ENCODE data around the gene CYP2R1.

CYP2R1 gene, protein sequence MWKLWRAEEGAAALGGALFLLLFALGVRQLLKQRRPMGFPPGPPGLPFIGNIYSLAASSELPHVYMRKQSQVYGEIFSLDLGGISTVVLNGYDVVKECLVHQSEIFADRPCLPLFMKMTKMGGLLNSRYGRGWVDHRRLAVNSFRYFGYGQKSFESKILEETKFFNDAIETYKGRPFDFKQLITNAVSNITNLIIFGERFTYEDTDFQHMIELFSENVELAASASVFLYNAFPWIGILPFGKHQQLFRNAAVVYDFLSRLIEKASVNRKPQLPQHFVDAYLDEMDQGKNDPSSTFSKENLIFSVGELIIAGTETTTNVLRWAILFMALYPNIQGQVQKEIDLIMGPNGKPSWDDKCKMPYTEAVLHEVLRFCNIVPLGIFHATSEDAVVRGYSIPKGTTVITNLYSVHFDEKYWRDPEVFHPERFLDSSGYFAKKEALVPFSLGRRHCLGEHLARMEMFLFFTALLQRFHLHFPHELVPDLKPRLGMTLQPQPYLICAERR

DNA sequence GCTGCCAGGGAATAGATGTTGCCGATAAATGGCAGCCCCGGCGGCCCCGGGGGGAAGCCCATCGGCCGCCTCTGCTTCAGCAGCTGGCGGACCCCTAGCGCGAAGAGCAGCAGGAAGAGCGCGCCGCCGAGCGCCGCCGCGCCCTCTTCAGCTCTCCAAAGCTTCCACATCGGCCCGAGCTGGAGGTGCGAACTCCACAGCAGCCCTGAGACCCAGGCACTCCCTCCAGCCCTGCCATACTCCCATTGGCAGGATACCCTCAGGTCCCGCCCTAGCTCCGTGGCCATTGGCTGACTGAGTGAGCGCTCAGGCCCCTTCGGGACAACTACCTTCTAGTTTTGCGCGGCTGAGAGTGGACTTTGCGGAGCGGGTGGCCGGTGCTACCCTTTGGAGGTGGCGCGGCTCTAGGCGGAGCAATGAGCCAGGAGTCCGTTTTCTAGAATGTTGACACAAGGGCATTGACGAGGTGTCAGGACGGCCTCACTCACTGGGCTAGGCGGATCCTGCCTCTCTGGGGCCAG lies at the start of gene CYP2R1:
Gene CYP2R1, minus strand, starts transcription at position 196 of the 521 bp plus-strand sequence. Its CDS starts 26 bp downstream, at position 170.
- Mint-ChIP-seq H3K4me3 (peak within 1 kb of the TSS; percentile 98), H3K9me3 (no peaks in the 10 kb centered on the region), H3K27ac (peak within 1 kb of the TSS; percentile 90), H3K27me3 (no peaks in the 10 kb centered on the region), H3K4me1 (peaks cover 17% of the 10 kb centered on the region), H3K36me3 (no peaks in the 10 kb centered on the region)
- DNase-seq (ENCODE audit: low spot score in 2 of 2) (peak; percentile 83 to 86), ATAC-seq (ENCODE audit: low read depth) (peak; percentile 82)

DNA sequence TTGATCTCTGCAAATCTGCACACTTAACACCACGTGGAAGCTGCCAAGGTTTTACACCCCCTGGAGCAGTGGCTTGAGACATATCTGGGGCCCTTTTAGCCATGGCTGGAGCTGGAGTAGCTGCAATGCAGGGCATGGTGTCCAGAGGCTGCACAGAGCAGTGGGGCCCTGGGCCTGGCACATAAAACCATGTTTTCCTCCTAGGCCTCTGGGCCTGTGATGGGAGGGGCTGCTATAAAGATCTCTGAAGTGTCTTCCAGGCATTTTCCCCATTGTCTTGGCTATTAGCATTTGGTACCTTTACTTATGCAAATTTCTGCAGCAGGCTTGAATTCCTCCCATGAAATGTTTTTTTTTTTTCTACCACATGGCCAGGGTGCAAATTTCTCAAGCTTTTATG lies 46.9 kb upstream of the CYP2R1 start:
- ATAC-seq (ENCODE audit: low read depth) (no peak), DNase-seq (ENCODE audit: low spot score in 2 of 2) (no peak)
- peaks cover 5% of the 10 kb centered on the region for H3K27me3 Mint-ChIP-seq
- H3K4me1 Mint-ChIP-seq, result no peaks in the 10 kb centered on the region
- no peak overlapping the region for H3K27ac Mint-ChIP-seq
- H3K4me3 Mint-ChIP-seq, result no peak overlapping the region
- peaks cover 4% of the 10 kb centered on the region for H3K9me3 Mint-ChIP-seq
- no peaks in the 10 kb centered on the region for H3K36me3 Mint-ChIP-seq

DNA sequence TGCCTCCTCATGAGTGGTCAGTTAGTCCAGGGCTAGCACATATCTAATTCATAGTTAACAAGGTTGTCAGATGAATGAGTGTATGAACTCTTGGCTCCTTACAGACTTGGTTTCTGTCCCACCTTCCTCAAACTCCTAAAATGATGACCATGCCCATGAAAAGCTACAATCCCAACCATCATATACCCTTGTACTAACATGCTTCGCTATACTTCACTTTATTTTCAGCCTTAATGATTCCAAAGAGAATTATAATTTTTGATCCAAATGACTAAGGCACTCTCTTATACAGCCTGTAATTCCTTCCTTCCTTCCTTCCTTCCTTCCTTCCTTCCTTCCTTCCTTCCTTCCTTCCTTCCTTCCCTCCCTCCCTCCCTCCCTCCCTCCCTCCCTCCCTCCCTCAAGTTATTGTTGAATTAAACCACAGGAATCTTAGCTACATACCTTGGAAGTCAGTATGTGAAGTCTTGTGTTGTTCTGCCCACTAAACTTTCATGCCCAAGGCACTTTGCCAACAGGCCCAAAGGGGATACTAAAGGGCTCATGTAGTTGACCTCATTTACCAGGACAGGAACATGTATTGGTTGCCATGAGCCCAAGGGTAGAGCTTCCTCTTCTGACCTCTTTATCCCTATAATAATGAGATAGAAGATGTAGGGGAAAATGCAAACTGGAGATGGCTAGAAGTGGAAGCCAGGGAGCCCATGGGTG lies 42.8 kb upstream of the CYP2R1 start:
- Mint-ChIP-seq H3K4me1 (no peaks in the 10 kb centered on the region), H3K36me3 (no peaks in the 10 kb centered on the region), H3K27me3 (peaks cover 9% of the 10 kb centered on the region), H3K4me3 (no peak overlapping the region), H3K27ac (no peak overlapping the region), H3K9me3 (peaks cover 2% of the 10 kb centered on the region)
- DNase-seq (ENCODE audit: low spot score in 2 of 2), result no peak
- ATAC-seq (ENCODE audit: low read depth), result no peak

DNA sequence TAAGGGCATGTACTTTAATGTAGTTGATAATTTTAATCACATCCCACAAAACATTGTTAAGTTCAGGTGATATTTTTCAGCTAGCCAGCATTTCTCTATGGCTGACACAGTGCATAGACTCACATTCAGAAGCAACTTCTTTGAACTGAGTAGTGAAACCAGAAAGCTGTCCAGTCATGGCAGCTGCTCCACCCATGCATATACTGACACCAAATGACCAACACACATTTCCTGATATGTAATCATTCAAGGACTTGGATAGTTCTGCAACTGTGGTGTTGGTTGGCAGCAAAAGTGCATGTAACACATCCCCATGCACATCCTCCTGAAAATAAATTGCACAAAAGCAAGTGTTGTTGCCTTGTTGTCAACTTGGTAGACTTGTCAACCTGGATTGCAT lies 40.4 kb upstream of the CYP2R1 start:
- no peak for ATAC-seq (ENCODE audit: low read depth)
- no peak overlapping the region for H3K4me3 Mint-ChIP-seq
- H3K27me3 Mint-ChIP-seq, result peaks cover 11% of the 10 kb centered on the region
- H3K27ac Mint-ChIP-seq, result no peak overlapping the region
- H3K4me1 Mint-ChIP-seq, result no peaks in the 10 kb centered on the region
- no peak for DNase-seq (ENCODE audit: low spot score in 2 of 2)
- H3K36me3 Mint-ChIP-seq, result no peaks in the 10 kb centered on the region
- H3K9me3 Mint-ChIP-seq, result peaks cover 6% of the 10 kb centered on the region

DNA sequence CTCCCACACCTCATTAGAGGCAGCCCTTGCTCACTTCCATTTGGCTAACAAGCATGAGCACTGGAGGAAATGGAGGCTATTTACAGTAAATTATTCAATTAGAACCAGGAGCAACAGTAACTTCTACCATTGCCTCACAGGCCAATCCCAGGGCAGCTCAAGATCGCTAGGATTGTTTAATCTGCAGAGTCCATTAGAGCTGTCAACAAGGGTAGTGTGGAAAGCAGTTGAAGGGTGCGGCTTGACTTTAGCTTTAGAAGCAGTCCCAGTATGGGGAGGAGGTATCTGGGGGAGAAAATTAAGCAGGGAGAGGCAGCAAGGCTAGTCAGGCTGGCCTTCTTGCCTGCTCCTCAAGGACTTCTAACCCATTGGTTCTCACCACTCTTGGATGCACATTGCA lies 38.3 kb upstream of the CYP2R1 start:
- Mint-ChIP-seq H3K4me3 (no peak overlapping the region), H3K36me3 (no peaks in the 10 kb centered on the region), H3K4me1 (no peaks in the 10 kb centered on the region), H3K27me3 (peaks cover 12% of the 10 kb centered on the region), H3K27ac (no peak overlapping the region), H3K9me3 (peaks cover 6% of the 10 kb centered on the region)
- no peak for ATAC-seq (ENCODE audit: low read depth)
- DNase-seq (ENCODE audit: low spot score in 2 of 2), result no peak

DNA sequence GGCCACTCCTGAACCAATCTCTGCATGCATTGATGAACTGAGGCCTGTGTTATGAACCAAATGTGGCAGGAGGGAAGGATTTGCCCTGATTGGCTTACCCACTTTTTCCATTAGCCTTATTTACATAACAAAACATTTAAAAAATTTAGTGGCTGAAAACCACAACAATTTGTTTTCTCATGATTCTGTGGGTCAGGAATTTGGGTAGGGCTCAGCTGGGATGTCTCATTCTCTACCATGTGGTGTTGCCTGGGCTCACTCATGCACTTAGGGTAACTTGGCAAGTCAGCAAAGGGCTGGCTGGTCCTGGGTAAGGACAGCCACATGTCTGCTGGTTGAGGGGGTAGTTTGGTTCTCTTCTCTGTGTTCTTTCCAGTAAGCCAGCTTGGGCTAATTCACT lies 35.1 kb upstream of the CYP2R1 start:
- H3K27me3 Mint-ChIP-seq, result peaks cover 14% of the 10 kb centered on the region
- no peaks in the 10 kb centered on the region for H3K4me1 Mint-ChIP-seq
- peaks cover 6% of the 10 kb centered on the region for H3K9me3 Mint-ChIP-seq
- DNase-seq (ENCODE audit: low spot score in 2 of 2), result no peak
- no peak overlapping the region for H3K27ac Mint-ChIP-seq
- no peaks in the 10 kb centered on the region for H3K36me3 Mint-ChIP-seq
- no peak overlapping the region for H3K4me3 Mint-ChIP-seq
- no peak for ATAC-seq (ENCODE audit: low read depth)

DNA sequence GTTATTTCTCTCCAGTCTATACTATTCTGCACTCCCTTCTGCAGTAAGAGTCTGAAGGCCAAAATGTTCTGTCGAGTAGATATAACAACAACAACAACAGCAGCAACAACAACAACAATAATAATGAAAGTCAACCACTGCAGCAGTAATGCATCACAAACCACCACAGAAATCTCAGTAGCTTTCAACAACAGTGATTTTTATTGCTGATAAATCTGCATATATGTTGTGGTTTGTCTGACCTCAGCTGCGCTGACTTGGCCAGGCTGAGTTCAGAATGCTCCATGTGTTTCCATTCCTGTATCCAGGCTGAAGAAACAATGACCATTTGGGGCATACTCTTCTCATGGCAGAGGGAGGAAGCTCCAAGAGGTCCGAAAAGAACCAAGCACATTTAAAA lies 32.3 kb upstream of the CYP2R1 start:
- H3K9me3 Mint-ChIP-seq, result peaks cover 6% of the 10 kb centered on the region
- no peak overlapping the region for H3K4me3 Mint-ChIP-seq
- no peak overlapping the region for H3K27ac Mint-ChIP-seq
- peaks cover 13% of the 10 kb centered on the region for H3K27me3 Mint-ChIP-seq
- no peaks in the 10 kb centered on the region for H3K4me1 Mint-ChIP-seq
- H3K36me3 Mint-ChIP-seq, result no peaks in the 10 kb centered on the region
- DNase-seq (ENCODE audit: low spot score in 2 of 2) (no peak), ATAC-seq (ENCODE audit: low read depth) (no peak)

DNA sequence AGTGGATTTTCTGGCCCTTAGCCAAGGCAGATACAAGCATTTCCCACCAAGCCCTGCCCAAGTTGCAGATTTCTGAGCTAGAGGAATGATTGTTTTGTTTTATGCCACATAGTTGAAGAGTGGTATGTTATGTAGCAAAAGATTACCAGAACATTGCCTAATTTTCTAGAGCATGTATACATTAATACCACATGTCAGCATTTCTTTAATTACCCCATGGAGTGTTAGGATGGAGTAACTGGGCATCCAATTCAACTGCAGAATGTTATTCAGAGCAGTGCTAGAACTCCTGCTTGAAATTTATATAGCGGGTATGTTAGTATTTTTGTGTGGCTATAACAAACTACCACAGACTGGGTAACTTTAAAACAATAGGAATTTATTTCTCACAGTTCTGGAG lies 24.4 kb upstream of the CYP2R1 start:
- H3K9me3 Mint-ChIP-seq, result peaks cover 3% of the 10 kb centered on the region
- DNase-seq (ENCODE audit: low spot score in 2 of 2) (no peak), ATAC-seq (ENCODE audit: low read depth) (no peak)
- H3K4me3 Mint-ChIP-seq, result no peak overlapping the region
- H3K27me3 Mint-ChIP-seq, result peaks cover 14% of the 10 kb centered on the region
- no peak overlapping the region for H3K27ac Mint-ChIP-seq
- H3K36me3 Mint-ChIP-seq, result no peaks in the 10 kb centered on the region
- H3K4me1 Mint-ChIP-seq, result no peaks in the 10 kb centered on the region

DNA sequence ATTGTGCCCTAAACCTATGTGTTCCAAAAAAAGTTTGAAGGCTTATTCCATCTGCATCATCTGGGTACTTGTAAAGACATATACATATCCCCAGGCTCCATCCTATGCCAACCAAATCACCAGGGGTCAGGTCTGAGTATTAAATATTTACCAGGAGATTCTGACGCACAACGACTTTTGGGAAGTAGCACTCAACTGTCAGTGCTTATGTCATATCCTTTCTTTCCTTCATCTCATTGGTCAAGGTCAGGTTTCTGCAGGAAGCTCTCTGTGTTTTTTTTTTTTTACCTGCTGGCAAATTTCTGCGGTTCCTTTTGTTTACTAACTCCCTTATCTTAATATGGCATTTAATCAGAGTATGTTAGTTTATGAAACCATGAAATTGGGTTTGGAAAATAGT lies 22.5 kb upstream of the CYP2R1 start:
- DNase-seq (ENCODE audit: low spot score in 2 of 2), result no peak
- H3K27me3 Mint-ChIP-seq, result peaks cover 8% of the 10 kb centered on the region
- no peak overlapping the region for H3K27ac Mint-ChIP-seq
- no peak for ATAC-seq (ENCODE audit: low read depth)
- peaks cover 3% of the 10 kb centered on the region for H3K9me3 Mint-ChIP-seq
- H3K4me3 Mint-ChIP-seq, result no peak overlapping the region
- H3K36me3 Mint-ChIP-seq, result no peaks in the 10 kb centered on the region
- no peaks in the 10 kb centered on the region for H3K4me1 Mint-ChIP-seq

DNA sequence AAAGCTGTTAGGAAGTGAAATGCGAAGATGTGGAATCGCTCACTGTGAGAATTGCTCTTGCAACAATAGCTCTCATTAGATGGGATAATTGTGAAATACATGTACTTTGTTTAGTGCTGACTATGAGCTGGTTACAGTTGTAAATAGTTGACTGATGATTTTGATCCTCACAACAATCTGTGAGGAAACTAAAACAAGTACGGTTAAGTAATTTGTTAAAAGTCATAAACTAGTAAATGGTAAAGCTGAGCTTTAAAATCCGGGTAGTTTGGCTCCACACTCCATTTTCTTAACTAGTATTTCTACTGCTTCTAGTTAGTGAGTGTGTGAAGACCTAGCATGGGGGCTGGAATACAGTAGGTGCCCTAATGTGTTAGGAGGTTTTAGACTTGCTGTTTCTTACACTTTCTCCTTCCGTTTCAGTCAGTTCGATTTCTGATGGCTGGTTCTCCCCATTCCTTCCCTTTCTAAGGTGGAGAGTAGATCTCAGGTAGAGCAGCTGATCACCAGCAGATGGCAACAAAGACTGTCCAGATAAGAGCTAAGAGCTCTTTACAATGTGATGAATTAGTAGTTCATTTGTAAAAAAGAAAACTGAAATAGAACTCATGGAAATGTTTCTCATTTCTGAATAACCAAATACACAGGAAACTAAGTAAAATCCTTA lies 16.3 kb upstream of the CYP2R1 start:
- no peak for ATAC-seq (ENCODE audit: low read depth)
- peak overlapping the region; percentile 38 for H3K27ac Mint-ChIP-seq
- H3K36me3 Mint-ChIP-seq, result no peaks in the 10 kb centered on the region
- DNase-seq (ENCODE audit: low spot score in 2 of 2), result peak in 1 of 2 donors; percentile 37
- H3K4me1 Mint-ChIP-seq, result peaks cover 30% of the 10 kb centered on the region
- peaks cover 1% of the 10 kb centered on the region for H3K27me3 Mint-ChIP-seq
- H3K9me3 Mint-ChIP-seq, result no peaks in the 10 kb centered on the region
- H3K4me3 Mint-ChIP-seq, result no peak overlapping the region

DNA sequence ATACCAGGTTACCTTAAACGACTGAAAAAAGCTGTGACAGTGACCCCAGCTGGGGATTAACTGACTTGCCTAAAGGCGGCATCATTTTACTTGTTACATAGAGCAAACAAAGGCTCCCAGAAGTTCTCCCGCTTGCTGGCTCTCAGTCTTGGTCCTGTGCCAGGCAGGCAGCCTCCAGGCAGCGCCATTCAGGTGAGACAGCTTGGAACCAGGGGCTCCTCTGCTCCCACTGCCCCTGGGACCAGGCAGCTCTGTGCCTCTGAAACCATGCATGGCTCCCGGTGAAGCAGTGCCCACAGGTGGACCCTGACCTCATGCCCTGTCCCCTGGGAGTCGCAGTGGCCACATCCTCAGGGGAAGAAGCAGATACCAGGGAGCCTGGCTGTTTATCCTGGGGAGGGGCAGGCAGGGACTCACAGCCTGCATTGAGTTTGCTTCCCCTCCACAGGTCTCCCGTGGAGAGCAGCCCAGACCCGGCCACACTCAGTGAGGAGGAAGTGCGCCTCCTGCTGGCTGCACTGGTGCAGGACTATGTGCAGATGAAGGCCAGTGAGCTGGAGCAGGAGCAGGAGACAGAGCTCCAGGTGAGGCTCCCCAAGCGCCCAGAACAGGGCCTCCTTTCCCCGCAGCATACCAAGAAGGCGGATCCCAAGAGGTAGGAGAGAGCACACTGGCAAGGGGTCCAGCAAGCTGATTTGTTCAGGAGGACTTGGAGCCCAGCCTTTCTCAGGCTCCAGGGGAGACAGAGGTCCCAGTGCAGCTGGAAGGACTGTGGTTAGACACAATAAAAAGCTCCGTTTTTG lies 15.6 kb upstream of the CYP2R1 start:
- H3K27me3 Mint-ChIP-seq, result peaks cover 1% of the 10 kb centered on the region
- H3K36me3 Mint-ChIP-seq, result no peaks in the 10 kb centered on the region
- peak; percentile 80 to 85 for DNase-seq (ENCODE audit: low spot score in 2 of 2)
- peak overlapping the region; percentile 56 for H3K27ac Mint-ChIP-seq
- H3K4me3 Mint-ChIP-seq, result no peak overlapping the region
- H3K9me3 Mint-ChIP-seq, result no peaks in the 10 kb centered on the region
- peak; percentile 43 for ATAC-seq (ENCODE audit: low read depth)
- H3K4me1 Mint-ChIP-seq, result peaks cover 30% of the 10 kb centered on the region

DNA sequence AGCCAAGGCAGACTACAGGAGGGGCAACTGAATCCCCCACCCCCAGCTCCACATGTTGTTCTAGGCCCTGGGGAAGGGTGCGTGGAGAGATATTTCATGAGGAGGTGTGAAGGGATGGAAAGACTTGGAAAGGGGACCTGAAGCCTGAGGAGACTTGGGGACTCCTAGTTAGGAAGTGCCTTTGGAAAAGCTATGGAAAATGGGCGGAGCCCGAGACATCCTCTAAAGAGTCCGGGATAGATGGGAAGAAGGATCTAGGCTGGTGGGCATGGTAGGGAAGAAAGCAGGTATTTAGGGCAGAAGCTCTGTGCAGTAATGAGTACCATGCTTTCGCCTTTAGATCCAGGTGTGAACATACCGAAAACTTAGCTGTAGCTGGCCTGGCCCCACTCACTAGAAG lies 15.0 kb upstream of the CYP2R1 start:
- H3K36me3 Mint-ChIP-seq, result no peaks in the 10 kb centered on the region
- no peaks in the 10 kb centered on the region for H3K27me3 Mint-ChIP-seq
- H3K27ac Mint-ChIP-seq, result peak overlapping the region; percentile 56
- no peaks in the 10 kb centered on the region for H3K9me3 Mint-ChIP-seq
- no peak overlapping the region for H3K4me3 Mint-ChIP-seq
- ATAC-seq (ENCODE audit: low read depth) (no peak), DNase-seq (ENCODE audit: low spot score in 2 of 2) (no peak)
- H3K4me1 Mint-ChIP-seq, result peaks cover 30% of the 10 kb centered on the region

DNA sequence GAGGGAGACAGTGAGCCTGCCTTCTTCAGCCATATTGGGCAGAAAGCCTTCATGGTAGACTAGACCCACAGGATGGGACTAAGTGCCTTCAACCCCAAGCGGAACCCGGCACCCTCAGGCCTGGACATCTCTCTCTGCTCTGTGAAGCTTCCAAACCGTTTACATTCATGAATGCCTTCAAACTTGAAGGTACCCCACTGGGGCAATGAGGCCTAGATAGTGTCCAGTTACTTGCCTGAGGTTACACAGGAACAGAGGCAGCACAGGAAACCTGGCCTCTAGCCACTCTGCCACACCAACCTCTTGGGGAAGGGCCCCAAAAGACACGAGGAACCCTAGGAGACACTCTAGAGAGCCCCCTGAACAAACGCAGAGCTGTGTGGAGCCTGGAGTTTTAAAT lies 14.5 kb upstream of the CYP2R1 start:
- peak; percentile 3 to 35 for DNase-seq (ENCODE audit: low spot score in 2 of 2)
- Mint-ChIP-seq H3K9me3 (no peaks in the 10 kb centered on the region), H3K4me1 (peaks cover 30% of the 10 kb centered on the region), H3K36me3 (no peaks in the 10 kb centered on the region), H3K27me3 (no peaks in the 10 kb centered on the region), H3K27ac (peak overlapping the region; percentile 56), H3K4me3 (no peak overlapping the region)
- no peak for ATAC-seq (ENCODE audit: low read depth)
